ENCODE measurements around the gene TDRKH.

DNA sequence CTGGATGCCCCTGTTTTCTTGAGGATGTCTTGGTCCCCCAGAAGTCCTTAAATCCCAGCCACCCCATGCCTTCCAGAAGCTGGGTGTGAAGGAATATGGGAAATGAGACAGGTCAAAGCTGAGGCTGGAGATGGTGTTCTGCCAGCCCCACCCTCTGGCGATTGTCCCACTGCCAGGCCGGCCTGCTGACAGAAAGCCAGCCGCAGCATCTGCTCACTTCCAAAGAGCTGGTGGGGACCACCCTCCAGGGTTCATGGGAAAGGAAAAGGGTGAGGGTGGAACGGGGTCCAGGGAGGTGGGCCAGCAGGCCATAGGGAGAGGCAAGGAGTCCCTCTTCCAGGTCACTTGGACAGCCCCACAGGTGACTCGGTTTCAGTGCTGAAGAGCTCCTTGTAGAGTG is 16.8 kb upstream of the TDRKH start:
- TF ChIP-seq, protein P1, sequence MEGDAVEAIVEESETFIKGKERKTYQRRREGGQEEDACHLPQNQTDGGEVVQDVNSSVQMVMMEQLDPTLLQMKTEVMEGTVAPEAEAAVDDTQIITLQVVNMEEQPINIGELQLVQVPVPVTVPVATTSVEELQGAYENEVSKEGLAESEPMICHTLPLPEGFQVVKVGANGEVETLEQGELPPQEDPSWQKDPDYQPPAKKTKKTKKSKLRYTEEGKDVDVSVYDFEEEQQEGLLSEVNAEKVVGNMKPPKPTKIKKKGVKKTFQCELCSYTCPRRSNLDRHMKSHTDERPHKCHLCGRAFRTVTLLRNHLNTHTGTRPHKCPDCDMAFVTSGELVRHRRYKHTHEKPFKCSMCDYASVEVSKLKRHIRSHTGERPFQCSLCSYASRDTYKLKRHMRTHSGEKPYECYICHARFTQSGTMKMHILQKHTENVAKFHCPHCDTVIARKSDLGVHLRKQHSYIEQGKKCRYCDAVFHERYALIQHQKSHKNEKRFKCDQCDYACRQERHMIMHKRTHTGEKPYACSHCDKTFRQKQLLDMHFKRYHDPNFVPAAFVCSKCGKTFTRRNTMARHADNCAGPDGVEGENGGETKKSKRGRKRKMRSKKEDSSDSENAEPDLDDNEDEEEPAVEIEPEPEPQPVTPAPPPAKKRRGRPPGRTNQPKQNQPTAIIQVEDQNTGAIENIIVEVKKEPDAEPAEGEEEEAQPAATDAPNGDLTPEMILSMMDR (IDR thresholded peaks at IDR 0.05): no peak
- TF ChIP-seq POLR2A (IDR thresholded peaks at IDR 0.05): no peak
